ENCODE measurements around the gene TSPAN31. TPM values are rescaled to one million over a fixed set of nuclear protein-coding genes. Genes with fewer than 3 reads are reported as not detected.

Gene TSPAN31
- total and polyA plus RNA-seq, 9 of the 15 experiments (the other 6 are each of a cell fraction or from before 2014, with no cell fraction given): 11.3 to 26.4 (median 14.3) TPM

GRCh38 chr12:57793920-57794319, 49.1 kb downstream of the TSPAN31 start:
- peaks cover 2 to 4% of the 10 kb centered on the region in 2 experiments; a peak in 2 of 5 replicates for H3K4me1 ChIP-seq (replicated peaks in 1 of 2; ENCODE audit: control insufficient read depth in 2 of 2, insufficient read depth in 2 of 2, low read length in 2 of 2)
- 0% methylated on average over 1 of the region's 1 CpG for WGBS (ENCODE audit: insufficient coverage, low coverage, missing lambda C conversion rate)
- no peak for ATAC-seq
- H3K27ac ChIP-seq (ENCODE audit: extremely low read depth, low read depth, low read length): peak overlapping the region; percentile 10; the same call in 1 of the 3 replicates
- H3K4me2 ChIP-seq (ENCODE audit: insufficient read depth, low read length): no peak overlapping the region
- CTCF ChIA-PET (ENCODE audit: low intra/inter-chr PET ratio): no interaction called here
- DNase-seq (ENCODE audit: extremely low read depth in 1 of 4, low spot score in 3 of 4): no peak
- no peak overlapping the region for H2AFZ ChIP-seq (ENCODE audit: low read depth, low read length)
- H3K79me2 ChIP-seq (ENCODE audit: control insufficient read depth, insufficient read depth, low read length): peaks cover 4% of the 10 kb centered on the region; the same call in 1 of the 3 replicates
- no peaks in the 10 kb centered on the region for H3K27me3 ChIP-seq (ENCODE audit: control insufficient read depth in 2 of 2, insufficient read depth in 2 of 2, low read length in 2 of 2)
- no TSS peak for BruUV-seq (replicated peaks)
- peak; percentile 61 for FAIRE-seq
- no peaks in the 10 kb centered on the region for H4K20me1 ChIP-seq (replicated peaks; ENCODE audit: control insufficient read depth, insufficient read depth, low read length)
- H3K9me3 ChIP-seq (replicated peaks; ENCODE audit: control insufficient read depth, insufficient read depth, low read depth, low read length): no peaks in the 10 kb centered on the region
- POLR2A ChIA-PET: interaction anchor here (0.6 to 2.1 kb wide), 6 partner anchors 9 to 229 kb away, joined by 4 to 7 read pairs (median 5); partner anchors contain the start of gene TSFM
- H3K9me1 ChIP-seq (ENCODE audit: control insufficient read depth, insufficient read depth, low read length): no peaks in the 10 kb centered on the region
- H3K36me3 ChIP-seq (ENCODE audit: control insufficient read depth, insufficient read depth, low read length): peaks cover 79% of the 10 kb centered on the region
- TF ChIP-seq FOS (IDR thresholded peaks at IDR 0.05; ENCODE audit: extremely low read depth, insufficient read length) (peak; percentile 24), JUND (IDR thresholded peaks at IDR 0.05; ENCODE audit: borderline replicate concordance, low read depth, low read length) (peak; percentile 82), JUND (tag; IDR thresholded peaks at IDR 0.05; ENCODE audit: borderline replicate concordance, low read depth, low read length) (peak; percentile 73; the same call in 1 of the 3 replicates), TAF15 (IDR thresholded peaks at IDR 0.05; ENCODE audit: low read depth, low read length) (no peak), JUN (IDR thresholded peaks at IDR 0.05; ENCODE audit: borderline replicate concordance, low read depth, low read length) (peak; percentile 70), JUN (CRISPR knock-in tag; IDR thresholded peaks at IDR 0.05; ENCODE audit: borderline replicate concordance) (no peak), FOSL1 (tag; conservative IDR thresholded peaks at IDR 0.05) (peak; percentile 96), ATF3 (IDR thresholded peaks at IDR 0.05) (peak; percentile 67), ATF3 (CRISPR knock-in tag; conservative IDR thresholded peaks at IDR 0.05) (no peak), ARID1B (IDR thresholded peaks at IDR 0.05) (peak; percentile 68), DPF2 (IDR thresholded peaks at IDR 0.05) (0 out of 2 replicates have a peak, but pooled peaks have one; percentile 43), SMARCE1 (IDR thresholded peaks at IDR 0.05) (peak; percentile 70; the same call in 1 of the 2 replicates), SNIP1 (IDR thresholded peaks at IDR 0.05; ENCODE audit: low read depth) (no peak), SMARCA4 (IDR thresholded peaks at IDR 0.05) (peak; percentile 66)
- H3K4me3 ChIP-seq: no peak overlapping the region
- no peak overlapping the region for H3K9ac ChIP-seq (ENCODE audit: insufficient read depth in 1 of 2, low read depth in 2 of 2, low read length in 2 of 2)
- intact Hi-C loops (cut with micrococcal nuclease): no loop called here
- in situ Hi-C loops (cut with MboI): no loop called here

Measured in K562 (cell line).